HG02623 (cell line): ENCODE measurements around the gene AMELX.

ENCODE experiments used
- ATAC-seq: cut with Tn5 transposase; IDR thresholded peaks from one replicate; pipeline ENCODE4 v1.9.1; 2021; ENCODE audit warnings: moderate library complexity; ENCODE audit not compliant: unreplicated experiment

The AMELX gene

DNA sequence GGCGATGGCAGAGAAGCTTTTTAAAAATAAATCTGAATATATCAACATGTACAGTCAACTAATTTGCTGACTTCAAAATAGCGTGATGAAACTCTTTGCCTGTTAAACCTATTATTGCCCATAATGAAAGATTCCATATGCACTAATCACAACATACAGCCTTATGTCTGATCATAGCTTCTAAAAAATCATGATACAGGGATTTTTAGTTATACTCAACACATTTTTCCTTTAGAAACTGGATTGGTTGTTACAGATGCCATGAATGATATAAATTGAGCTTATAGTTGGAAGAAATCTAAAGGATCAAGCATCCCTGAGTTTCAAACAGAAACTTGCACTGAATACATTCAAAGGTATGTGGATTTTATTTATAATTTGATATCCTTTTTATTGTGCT, at the start of gene AMELX:
Gene AMELX, plus strand, starts transcription at position 301 of the 400 bp plus-strand sequence. CDS start 1,376 bp downstream, outside the sequence.
- no peak for ATAC-seq

DNA sequence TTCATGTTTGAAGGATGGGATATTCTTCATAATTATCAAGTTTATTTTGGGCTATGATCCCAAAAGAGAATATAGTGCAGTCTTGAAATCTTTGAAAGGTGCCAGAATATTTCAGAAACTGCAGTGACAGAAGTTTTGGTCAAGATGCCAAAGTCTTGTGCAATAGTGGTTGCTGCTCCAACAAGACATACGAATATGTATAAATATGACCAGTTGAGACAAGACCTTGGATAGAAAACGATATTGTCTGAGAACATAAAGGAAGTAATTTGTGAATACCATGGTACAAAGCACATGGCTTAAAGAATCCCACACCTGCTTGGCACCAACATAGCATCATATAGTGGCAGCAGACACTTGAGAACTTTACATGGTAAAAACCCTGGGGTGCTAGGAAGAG, 48.6 kb upstream of the AMELX start:
- ATAC-seq = no peak

DNA sequence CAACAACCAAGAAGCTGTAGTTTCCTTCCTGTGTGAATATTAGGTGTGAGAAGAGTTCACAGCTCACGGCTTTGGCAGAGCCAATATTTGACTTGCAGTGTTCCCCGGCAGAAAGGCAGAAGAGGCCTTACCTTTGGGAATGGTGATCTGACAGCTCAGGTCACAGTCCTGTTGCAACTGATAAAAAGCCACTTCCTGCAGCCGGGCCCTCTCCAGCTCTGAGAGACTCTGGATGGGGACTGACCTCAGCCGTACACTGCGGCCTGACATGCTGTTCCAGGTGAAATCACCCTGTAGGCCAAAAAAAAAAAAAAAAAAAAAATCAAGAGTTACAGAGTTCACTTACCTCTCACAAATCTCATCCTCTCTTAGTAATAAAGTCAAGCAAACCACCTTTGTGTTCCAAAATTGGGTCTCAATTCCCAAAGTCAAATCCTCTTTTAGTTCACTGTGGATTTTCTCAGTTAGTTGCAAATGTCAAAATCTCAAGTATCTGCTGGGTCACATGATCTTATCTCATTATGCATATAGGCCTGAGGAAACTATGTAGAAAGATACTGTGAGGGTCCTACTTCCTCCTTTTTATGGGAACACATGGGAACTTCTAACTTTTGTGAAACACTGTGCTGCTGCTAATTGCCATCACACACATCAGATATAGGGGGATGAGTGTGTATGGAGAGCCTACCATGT, 38.6 kb upstream of the AMELX start:
- ATAC-seq = no peak

DNA sequence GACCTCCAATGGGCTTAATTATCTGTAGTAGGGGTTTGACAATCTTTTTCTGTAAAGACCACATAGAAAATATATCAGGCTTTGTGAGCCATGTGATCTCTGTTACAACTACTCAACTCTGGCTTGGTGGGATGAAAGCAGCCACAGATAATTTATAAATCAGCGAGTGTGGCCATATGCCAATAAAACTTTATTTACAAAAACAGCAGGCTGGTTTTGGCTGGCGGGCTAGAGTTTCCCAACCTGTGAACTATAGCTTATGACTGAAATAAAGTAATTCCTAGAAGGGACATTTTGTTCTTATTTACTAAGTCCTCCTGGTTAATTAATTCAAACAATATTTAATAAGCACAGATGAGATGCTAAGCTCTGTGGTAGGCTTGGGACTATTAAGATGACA, 35.9 kb upstream of the AMELX start:
- no peak for ATAC-seq

DNA sequence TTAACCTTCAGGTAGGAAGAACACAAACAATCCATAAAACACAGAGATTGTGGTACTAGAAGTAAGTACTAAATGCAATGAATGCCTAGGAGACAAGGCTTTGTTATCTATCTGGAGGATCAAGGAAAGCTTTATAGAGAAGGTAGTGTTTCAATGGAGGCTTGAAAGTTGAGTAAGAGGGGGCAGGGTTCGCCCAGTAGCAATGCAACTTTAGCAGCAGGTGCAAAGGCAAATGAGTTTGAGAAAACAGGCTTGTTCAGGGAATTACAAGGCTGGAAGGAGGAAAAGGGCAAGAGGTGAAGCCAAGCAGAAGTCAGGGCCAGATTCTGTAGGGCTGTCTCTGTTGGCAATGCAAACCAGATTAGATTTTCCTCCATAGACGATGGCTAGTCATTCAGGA, 35.5 kb upstream of the AMELX start:
- ATAC-seq = no peak

DNA sequence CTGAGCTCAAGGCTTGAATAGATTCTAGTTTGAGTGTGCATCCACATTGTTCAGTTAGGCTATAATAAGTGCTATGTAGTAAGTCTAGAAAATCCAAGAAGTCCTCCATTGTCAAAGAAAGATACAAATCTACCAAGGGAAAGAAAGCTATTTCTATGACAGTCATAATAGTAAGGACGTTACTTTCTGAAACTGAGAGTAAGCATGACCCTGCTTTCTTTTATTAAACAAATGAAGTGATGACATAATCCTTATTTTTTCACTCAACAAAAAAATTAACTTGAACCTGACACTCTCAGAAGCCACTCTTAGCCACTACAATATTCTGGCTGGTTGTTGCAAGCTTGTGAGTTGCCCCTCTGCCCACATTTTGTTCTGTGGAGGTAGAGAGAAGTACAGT, 33.8 kb upstream of the AMELX start:
- no peak for ATAC-seq

DNA sequence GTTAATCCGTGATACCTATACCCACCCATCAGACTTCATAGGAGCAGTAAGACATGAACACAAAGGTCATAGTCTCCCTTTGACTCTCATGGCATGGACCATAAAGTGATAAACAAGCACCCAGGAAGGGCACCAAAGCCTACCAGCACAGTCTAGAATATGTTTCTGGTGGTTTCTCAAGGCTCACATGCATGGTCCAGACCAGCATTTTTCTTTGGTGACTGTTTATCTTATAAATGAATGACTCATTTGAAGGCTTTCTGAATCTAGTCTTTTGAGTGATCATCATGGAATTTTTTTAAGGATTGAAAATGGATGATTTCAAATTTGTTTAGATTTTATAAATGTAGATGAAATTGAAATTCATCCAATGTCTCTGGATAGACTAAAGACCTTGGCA, 32.0 kb upstream of the AMELX start:
- no peak for ATAC-seq

DNA sequence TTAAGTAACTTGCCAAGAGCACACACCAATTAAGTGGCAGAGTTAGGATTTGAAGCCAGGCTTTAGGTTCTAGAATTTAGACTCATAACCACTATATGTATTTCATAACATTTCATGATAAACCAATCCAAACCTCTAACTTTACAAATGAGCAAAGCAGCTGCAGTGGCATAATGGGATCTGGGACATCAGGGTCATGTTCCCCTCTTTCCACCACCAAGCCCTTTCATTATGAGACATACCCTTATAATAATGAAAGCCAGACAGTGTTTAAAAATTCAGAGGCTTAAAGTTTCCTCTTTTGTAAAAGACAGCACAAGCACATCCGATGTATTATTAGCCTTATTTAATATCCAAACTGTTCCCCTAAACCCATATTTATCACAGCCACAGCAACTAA, 28.3 kb upstream of the AMELX start:
- ATAC-seq = no peak

DNA sequence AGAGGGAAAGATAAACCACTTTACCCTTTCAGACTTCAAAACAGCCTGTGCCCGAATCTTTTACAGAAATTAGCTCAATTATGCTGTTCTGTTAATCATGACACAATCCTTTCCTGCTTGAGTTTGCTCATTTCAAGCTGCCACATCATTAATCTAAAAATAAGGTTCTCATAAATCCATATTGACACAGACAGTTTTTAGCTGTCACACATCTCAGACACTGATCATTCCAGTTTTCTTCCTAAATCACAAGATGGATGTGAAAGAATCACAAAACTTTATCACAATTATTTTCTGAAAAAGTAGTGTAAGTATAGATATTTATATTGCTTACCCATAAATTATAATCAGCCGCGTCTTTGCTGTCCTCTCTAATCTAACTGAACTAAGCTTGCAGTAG, 27.9 kb upstream of the AMELX start:
- ATAC-seq = no peak

DNA sequence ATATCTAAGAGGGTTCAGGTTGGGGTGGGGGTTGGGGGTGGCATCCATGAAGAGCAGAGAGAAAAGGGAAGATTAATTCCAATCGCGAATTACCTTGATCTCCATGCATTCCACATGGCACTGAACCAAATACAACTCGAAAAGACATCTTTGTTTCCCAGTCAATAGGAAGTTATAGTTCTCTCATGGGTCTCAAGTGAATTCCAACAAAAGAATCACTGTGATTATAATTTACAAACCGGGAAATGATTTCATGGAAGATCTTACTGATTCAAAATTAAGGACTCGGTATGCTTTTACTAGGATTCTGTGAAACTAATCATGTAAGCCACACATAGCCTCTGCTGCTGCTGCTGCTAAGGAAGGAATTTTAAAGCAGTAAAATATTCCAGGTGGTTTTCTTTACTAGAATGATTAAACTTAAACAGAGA, 26.6 kb upstream of the AMELX start:
- ATAC-seq = no peak

DNA sequence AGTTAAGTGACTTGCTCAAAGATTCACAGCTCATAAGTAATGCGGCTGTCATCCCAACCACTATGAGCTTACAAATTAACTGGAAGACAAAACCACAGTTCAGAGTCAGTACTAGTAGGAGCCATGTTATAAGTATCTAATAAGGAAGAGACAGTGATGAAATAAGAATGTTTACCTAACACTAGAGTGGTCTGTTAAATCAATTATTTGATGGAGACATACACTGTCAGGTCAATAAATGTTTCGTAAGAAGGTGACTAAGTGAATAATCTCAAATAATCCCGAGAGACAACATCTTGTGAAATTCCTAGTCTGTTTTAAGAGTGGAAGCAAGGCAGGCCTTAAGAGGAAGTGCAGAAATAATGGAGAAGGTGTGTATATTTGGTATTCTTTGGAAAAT, 25.8 kb upstream of the AMELX start:
- no peak for ATAC-seq

DNA sequence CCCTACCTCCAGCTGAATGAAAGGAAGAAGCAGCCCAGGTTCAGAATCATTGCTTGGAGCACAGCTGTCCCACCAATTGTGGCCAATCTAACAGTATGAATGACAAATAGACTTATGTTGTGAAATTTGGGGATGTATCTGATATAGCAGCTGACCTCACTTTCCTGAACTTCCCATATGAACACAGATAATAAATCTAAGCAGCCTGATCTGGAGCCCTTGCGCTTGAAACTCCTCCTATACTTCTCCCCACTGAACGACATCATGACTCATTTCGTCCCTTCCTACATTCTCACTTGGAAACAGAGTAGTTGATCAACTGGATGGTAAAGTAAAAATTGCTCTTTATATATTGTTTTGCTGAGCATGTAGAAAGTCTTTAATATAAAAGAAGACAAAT, 24.2 kb upstream of the AMELX start:
- ATAC-seq = no peak

DNA sequence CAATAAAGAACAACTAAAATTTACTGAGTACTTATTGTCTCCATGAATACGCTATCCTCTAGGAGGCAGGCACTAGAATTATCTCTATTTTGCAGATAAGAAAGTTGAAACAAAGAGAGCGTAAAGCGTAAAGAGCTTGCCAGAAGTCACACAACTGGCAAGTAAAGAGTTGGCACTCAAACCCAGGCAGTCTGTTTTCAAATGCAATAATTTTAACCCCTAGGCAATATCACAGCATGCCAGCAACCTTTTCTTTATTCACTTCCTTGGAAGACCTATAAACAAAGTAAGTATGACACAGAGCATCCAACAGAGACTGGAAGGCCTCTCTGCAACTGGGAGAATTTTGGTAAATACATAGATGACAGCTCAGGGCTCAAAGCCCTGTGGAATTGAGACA, 23.2 kb upstream of the AMELX start:
- ATAC-seq = no peak

DNA sequence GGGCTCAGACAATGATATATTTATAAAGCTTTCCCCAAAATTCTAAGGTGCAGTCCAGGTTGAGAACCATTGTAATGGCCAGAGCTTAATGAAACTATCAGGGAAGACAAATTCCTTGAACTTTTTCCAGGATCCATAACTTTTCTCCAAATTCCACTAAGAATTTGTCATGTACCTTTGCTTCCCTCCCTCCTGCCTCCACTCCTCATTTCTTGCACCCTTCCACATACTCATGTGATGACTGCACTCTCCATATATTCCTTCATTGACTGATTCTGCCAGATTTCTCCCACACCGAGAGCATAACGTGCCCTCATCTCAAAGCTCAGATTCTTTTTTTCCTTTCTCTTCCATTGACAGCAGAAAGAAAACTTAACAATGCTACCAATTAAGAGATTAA, 20.9 kb upstream of the AMELX start:
- no peak for ATAC-seq

DNA sequence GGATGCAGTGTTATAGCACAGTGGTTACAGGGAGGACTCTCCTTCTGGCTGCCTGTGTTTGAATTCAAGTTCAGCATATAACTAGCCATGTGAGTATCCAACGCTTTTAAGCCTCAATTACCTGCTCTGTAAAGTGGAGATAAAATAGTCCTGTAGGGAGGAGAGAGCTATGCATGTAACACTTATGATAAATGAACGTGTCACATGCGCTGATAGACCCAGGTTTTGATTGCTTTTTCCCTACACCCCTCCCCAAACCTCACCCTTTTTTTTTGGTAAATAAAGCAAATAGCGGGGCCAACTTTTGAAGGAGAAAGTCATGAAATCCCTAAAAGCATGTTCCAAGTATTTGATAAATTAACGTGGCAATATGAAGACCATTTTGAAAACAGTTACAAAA, 20.4 kb upstream of the AMELX start:
- ATAC-seq = no peak

DNA sequence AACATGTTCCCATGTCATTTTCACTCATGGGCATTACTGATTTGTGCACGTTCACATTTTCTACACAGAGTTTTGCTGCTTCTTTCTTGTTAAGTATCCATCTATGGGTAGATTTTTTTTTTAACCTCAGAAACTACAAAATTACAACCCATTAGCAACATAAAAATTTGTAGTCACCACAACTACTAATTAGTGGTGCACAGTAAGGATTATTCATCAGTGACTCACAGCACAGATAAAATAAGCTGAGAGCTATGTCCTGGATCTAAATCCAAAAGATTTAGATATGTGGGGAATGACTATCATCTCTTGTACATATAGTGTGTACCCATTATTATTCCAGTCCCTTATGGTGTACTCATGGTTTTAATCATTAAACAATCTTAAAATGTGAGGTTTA, 19.7 kb upstream of the AMELX start:
- ATAC-seq = no peak

DNA sequence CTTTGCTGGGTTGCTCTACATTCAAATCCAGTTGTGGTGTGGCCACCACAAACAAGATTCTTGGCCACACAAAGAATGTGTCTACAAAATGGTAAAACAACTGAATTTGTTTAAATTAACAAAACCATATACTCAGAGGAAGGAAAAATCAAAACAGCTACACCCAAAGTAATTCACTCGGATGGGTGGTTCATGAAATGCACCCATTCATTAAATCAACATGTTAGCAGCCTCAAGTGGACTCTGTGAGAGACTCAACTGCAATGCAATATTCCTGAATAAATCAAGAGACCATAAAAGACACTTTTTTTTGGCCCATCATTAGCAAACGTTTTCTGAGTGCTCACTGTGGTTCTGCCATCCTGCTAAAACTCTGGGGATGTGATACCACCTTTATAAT, 11.2 kb upstream of the AMELX start:
- ATAC-seq = no peak

DNA sequence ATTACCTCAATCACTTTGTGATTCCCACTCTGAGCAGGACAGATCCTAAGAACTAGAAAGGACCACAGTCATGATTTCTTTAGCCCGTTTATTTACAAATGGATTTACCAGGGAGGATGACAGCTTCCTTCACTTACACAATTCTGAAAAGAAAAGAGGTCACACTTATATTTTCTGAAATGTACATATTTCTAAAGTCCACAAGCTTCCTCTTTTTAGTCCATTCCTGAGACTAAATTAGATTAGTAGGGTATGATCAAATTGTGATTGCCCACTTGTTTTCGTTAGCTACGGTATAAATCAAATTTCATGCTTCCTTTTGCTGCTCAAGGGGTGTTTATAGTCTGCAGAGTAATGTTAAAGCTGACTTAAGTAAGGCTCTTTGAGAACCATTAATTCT, 7.6 kb upstream of the AMELX start:
- ATAC-seq = no peak

DNA sequence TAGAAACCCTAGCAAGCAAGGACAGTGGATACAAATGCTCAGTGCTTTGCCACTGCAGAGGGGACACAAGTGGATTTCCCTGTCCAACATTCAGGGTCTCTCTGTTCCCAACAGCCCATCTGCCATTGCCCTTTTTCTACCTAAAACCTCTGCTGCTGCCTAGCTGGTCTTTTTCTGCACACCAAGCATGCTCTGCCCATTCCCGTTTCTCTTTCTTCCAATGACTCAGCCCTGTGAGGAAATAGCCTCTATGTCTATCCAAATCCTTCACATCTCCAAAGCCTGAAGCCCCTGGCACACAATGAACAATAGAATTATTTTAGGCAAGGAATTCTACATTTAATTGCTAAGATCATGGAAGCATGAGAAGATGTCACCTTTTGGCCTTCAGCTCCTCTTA, 5.7 kb upstream of the AMELX start:
- ATAC-seq = no peak

DNA sequence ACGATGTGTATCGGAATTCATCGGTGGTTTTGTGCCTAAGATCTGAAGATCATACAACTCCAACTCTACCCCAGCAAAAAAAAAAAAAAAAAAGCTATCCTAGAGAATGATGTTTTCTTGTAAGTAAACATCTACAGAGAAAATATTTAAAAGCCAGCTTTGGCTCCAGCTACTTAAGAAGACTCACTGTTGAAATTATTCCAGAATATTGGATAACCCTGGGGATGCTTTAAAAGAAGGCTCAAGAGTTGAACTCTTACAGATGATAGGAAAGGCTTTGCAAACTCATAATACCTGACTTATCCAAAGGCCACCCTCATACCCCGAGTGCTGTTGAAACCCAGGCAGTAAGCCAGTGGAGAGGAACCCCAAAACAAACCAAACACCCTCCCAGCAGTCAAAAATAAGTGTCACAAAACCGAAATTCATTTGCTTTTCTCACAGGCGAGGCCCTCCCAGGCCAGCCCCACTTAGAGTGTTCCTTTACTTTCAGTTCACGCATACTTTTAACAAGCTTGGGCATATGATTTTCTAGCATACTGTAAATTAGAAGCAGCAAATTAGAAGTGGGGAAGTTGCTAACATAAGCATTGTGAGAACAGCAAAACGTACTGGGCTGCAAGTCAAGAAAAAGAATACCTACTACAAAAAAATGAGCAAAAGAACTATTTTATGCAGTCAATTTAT, 2.7 kb upstream of the AMELX start:
- ATAC-seq = no peak

DNA sequence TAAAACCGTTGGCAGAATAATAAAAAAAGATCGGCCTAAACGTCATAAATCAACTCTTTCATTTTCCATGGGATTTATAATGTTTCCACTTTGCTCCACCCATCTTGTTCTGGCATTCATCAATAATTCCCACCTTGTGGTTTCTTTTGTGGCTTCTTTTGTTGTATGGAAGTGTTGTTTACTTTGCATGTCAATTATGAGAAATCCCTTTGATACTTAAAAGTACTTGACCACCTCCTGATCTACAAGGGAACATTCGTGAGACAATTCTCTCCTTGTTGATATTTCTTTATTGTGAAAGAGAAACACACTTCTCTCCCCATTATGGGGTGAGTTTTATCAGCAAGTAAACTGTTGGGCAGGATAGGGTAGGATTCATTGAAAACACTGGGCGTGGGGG, 2.8 kb downstream of the AMELX start:
- no peak for ATAC-seq

DNA sequence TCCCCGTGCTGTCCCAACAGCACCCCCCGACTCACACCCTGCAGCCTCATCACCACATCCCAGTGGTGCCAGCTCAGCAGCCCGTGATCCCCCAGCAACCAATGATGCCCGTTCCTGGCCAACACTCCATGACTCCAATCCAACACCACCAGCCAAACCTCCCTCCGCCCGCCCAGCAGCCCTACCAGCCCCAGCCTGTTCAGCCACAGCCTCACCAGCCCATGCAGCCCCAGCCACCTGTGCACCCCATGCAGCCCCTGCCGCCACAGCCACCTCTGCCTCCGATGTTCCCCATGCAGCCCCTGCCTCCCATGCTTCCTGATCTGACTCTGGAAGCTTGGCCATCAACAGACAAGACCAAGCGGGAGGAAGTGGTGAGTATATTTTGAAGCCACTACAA, 5.4 kb downstream of the AMELX start:
- no peak for ATAC-seq

DNA sequence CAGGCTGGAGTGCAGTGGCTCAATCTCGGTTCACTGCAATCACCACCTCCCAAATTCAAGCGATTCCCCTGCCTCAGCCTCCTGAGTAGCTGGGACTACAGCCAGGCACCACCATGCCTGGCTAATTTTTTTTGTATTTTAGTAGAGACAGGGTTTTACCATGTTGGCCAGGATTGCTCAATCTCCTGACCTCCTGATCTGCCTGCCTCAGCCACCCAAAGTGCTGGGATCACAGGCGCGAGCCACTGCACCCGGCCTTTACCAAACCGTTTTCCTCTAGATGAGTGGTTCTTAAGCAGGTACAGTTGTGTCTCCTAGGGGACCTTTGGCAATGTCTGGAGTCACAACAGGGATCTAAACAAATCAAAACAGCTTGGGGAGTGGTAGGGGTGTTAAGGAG, 11.6 kb downstream of the AMELX start:
- ATAC-seq = no peak
